H1 (cell line): ENCODE results near the gene ITPK1. TPM values are rescaled to one million over a fixed set of nuclear protein-coding genes. Genes with fewer than 3 reads are reported as not detected.

Experiments used
- CTCF ChIA-PET: fragments of 300-600 bp; sonication (Branson Sonifier 250); formaldehyde crosslinking; loops from one replicate; lab custom pipeline; 2021; ENCODE audit not compliant: partially characterized antibody; lab: Charles Lee
- POLR2A ChIA-PET: fragments of 300-600 bp; sonication (Branson Sonifier 250); formaldehyde crosslinking; loops from one replicate; lab custom pipeline; 2021; ENCODE audit warnings: inconsistent platforms; ENCODE audit not compliant: partially characterized antibody; lab: Charles Lee
- DNase-seq, 2 experiments: peaks; one replicate each; pipeline versions ENCODE4 v3.0.0 to v3.0.0-alpha.2; 2010 to 2022; ENCODE audit warnings: low spot score in 2 of 2, low read depth in 1 of 2, mixed read lengths in 1 of 2
- FAIRE-seq: peaks from 2 replicates; lab custom pipeline; 2011; peaks lifted over from hg19 to GRCh38; lab: Jason Lieb, UNC
- H2AFZ ChIP-seq: 2 replicates; pipeline ENCODE4 v1.8.1; 2012; ENCODE audit warnings: low read length, inconsistent platforms
- H2AK5ac ChIP-seq: 2 replicates; pipeline ENCODE4 v1.6.1; 2013; ENCODE audit warnings: low read depth, low read length
- H2BK120ac ChIP-seq: replicated peaks from 2 replicates; pipeline ENCODE3; 2013; ENCODE audit warnings: low read depth, low read length, inconsistent platforms
- H2BK12ac ChIP-seq: 2 replicates; pipeline ENCODE4 v1.6.1; 2013; ENCODE audit warnings: low read depth, low read length
- H2BK15ac ChIP-seq: 2 replicates; pipeline ENCODE4 v1.6.1; 2013; ENCODE audit warnings: low read length
- H2BK20ac ChIP-seq: 2 replicates; pipeline ENCODE4 v1.6.1; 2013; ENCODE audit warnings: low read length
- H2BK5ac ChIP-seq: 2 replicates; pipeline ENCODE4 v1.6.1; 2013; ENCODE audit warnings: low read depth, low read length
- H3K14ac ChIP-seq: 2 replicates; pipeline ENCODE4 v1.6.1; 2013; ENCODE audit warnings: inconsistent platforms; ENCODE audit not compliant: insufficient read length
- H3K18ac ChIP-seq: 2 replicates; pipeline ENCODE4 v1.6.1; 2013; ENCODE audit warnings: low read length; ENCODE audit errors: extremely low read depth
- H3K23ac ChIP-seq: 2 replicates; pipeline ENCODE4 v1.6.1; 2013; ENCODE audit warnings: inconsistent platforms; ENCODE audit not compliant: insufficient read length
- H3K23me2 ChIP-seq: 2 replicates; pipeline ENCODE4 v1.6.1; 2013; ENCODE audit warnings: low read depth, low read length
- H3K27ac ChIP-seq: 2 replicates; pipeline ENCODE4 v1.6.1; 2011; ENCODE audit warnings: low read depth, low read length, inconsistent platforms
- H3K27me3 ChIP-seq, 4 experiments: replicated peaks in 1 of 4; 1 replicate in 1 of 4; 2 replicates in 3 of 4; pipeline versions ENCODE4 v1.6.1 to v1.8.1; 2011 to 2013; ENCODE audit warnings: low read length in 3 of 4, mild to moderate bottlenecking in 3 of 4, inconsistent platforms in 2 of 4, mixed read lengths in 2 of 4, moderate library complexity in 1 of 4; ENCODE audit not compliant: control insufficient read depth in 3 of 4, insufficient read depth in 3 of 4; ENCODE audit errors: extremely low read depth in 1 of 4
- H3K36me3 ChIP-seq, 4 experiments: 2 replicates each; pipeline versions ENCODE4 v1.6.1 to v1.8.1; 2011 to 2013; ENCODE audit warnings: mild to moderate bottlenecking in 4 of 4, low read length in 3 of 4, moderate library complexity in 2 of 4, control low read depth in 1 of 4, inconsistent platforms in 1 of 4; ENCODE audit not compliant: insufficient read depth in 4 of 4, control insufficient read depth in 2 of 4
- H3K4ac ChIP-seq: replicated peaks from 2 replicates; pipeline ENCODE3; 2013; ENCODE audit warnings: low read length, low read depth, mixed read lengths, inconsistent platforms; ENCODE audit not compliant: insufficient read length
- H3K4me1 ChIP-seq, 4 experiments: replicated peaks in 1 of 4; 1 replicate in 1 of 4; 2 replicates in 3 of 4; pipeline versions ENCODE4 v1.6.1 to v1.8.1; 2011 to 2013; ENCODE audit warnings: low read length in 3 of 4, inconsistent platforms in 2 of 4, mixed read lengths in 1 of 4; ENCODE audit not compliant: insufficient read depth in 4 of 4, control insufficient read depth in 3 of 4
- H3K4me2 ChIP-seq, 2 experiments: 2 replicates each; pipeline versions ENCODE4 v1.6.1 to v1.8.1; 2011 to 2013; ENCODE audit warnings: low read depth in 2 of 2, low read length in 2 of 2, control low read depth in 1 of 2, inconsistent platforms in 1 of 2, mild to moderate bottlenecking in 1 of 2; ENCODE audit not compliant: insufficient read depth in 1 of 2
- H3K4me3 ChIP-seq, 4 experiments: fragments of 200-600, 300-600 bp in 1 of 4; sonication (generic), shearing (Covaris generic), sonication (Bioruptor Twin) in 1 of 4; 2 replicates each; pipeline versions ENCODE4 v1.5.1 to v1.8.1; 2011 to 2016; ENCODE audit warnings: low read length in 4 of 4, low read depth in 3 of 4, control low read depth in 2 of 4, inconsistent platforms in 2 of 4, mild to moderate bottlenecking in 2 of 4, mixed read lengths in 1 of 4, moderate library complexity in 1 of 4; ENCODE audit not compliant: insufficient read depth in 2 of 4; ENCODE audit errors: extremely low read depth in 1 of 4
- H3K56ac ChIP-seq: replicated peaks from 2 replicates; pipeline ENCODE3; 2013; ENCODE audit warnings: low read depth, mild to moderate bottlenecking, mixed read lengths, low read length, inconsistent platforms; ENCODE audit not compliant: insufficient read length
- H3K79me1 ChIP-seq: 2 replicates; pipeline ENCODE4 v1.6.1; 2013; ENCODE audit warnings: low read depth, low read length, control low read depth
- H3K79me2 ChIP-seq, 2 experiments: 2 replicates each; pipeline versions ENCODE4 v1.6.1 to v1.8.1; 2012 to 2013; ENCODE audit warnings: low read length in 2 of 2, mild to moderate bottlenecking in 2 of 2, inconsistent platforms in 1 of 2; ENCODE audit not compliant: insufficient read depth in 2 of 2, control insufficient read depth in 1 of 2
- H3K9ac ChIP-seq, 4 experiments: replicated peaks in 1 of 4; 1 replicate in 1 of 4; 2 replicates in 3 of 4; pipeline versions ENCODE4 v1.6.1 to v1.8.1; 2011 to 2013; ENCODE audit warnings: low read depth in 3 of 4, low read length in 3 of 4, control low read depth in 2 of 4, mild to moderate bottlenecking in 2 of 4, moderate library complexity in 2 of 4, inconsistent platforms in 1 of 4; ENCODE audit errors: extremely low read depth in 1 of 4
- H3K9me3 ChIP-seq, 2 experiments: 2 replicates each; pipeline versions ENCODE4 v1.6.1 to v1.8.1; 2012 to 2013; ENCODE audit warnings: mild to moderate bottlenecking in 2 of 2, moderate library complexity in 2 of 2, control low read depth in 1 of 2, inconsistent platforms in 1 of 2, low read depth in 1 of 2, low read length in 1 of 2, mixed read lengths in 1 of 2; ENCODE audit not compliant: insufficient read depth in 2 of 2
- H4K20me1 ChIP-seq, 2 experiments: replicated peaks in 1 of 2; 2 replicates each; pipeline versions ENCODE3 to v1.8.1; 2011 to 2013; ENCODE audit warnings: inconsistent platforms in 2 of 2, low read length in 2 of 2, mild to moderate bottlenecking in 1 of 2; ENCODE audit not compliant: insufficient read depth in 2 of 2, control insufficient read depth in 1 of 2
- H4K5ac ChIP-seq: 2 replicates; pipeline ENCODE4 v1.6.1; 2013; ENCODE audit warnings: low read length, low read depth, mixed read lengths, inconsistent platforms; ENCODE audit not compliant: insufficient read length
- H4K8ac ChIP-seq: 2 replicates; pipeline ENCODE4 v1.8.0; 2013; ENCODE audit warnings: mild to moderate bottlenecking, moderate library complexity, low read length, inconsistent platforms; ENCODE audit not compliant: insufficient read depth; ENCODE audit errors: extremely low read depth
- H4K91ac ChIP-seq: replicated peaks from 2 replicates; pipeline ENCODE3; 2013; ENCODE audit warnings: low read length, mixed read lengths, inconsistent platforms; ENCODE audit not compliant: insufficient read length
- BACH1 ChIP-seq: IDR thresholded peaks from 2 replicates; pipeline ENCODE4 v1.6.1; 2012; ENCODE audit warnings: low read length, improper control_type of control experiment
- BCL11A ChIP-seq, 2 experiments: IDR thresholded peaks; one replicate each; pipeline ENCODE4 v1.6.1; 2011; ENCODE audit warnings: low read depth in 2 of 2, low read length in 2 of 2, mild to moderate bottlenecking in 2 of 2
- BRCA1 ChIP-seq: IDR thresholded peaks from 2 replicates; pipeline ENCODE4 v1.6.1; 2012; ENCODE audit warnings: low read depth, low read length, improper control_type of control experiment
- CBX8 ChIP-seq: fragments of 300-800, 300-1000 bp; sonication (generic); IDR thresholded peaks from 2 replicates; pipeline ENCODE4 v1.7.1; 2016; ENCODE audit warnings: low read depth, low read length, borderline replicate concordance
- KDM1A ChIP-seq: fragments of 200-600, 300-600 bp; sonication (generic); IDR thresholded peaks from 2 replicates; pipeline ENCODE4 v1.7.1; 2016; ENCODE audit warnings: mild to moderate bottlenecking, low read length, borderline replicate concordance
- POLR2A ChIP-seq, 2 experiments: IDR thresholded peaks; 1 replicate in 1 of 2; 2 replicates in 1 of 2; pipeline ENCODE4 v1.6.1; 2011; ENCODE audit warnings: low read depth in 2 of 2, low read length in 2 of 2, mild to moderate bottlenecking in 2 of 2; ENCODE audit errors: control extremely low read depth in 1 of 2
- SIN3A ChIP-seq, 2 experiments: IDR thresholded peaks in 1 of 2; conservative IDR thresholded peaks in 1 of 2; 2 replicates each; pipeline ENCODE4 v1.6.1; 2011 to 2012; ENCODE audit warnings: low read length in 2 of 2, improper control_type of control experiment in 1 of 2, low read depth in 1 of 2, mild to moderate bottlenecking in 1 of 2
- YY1 ChIP-seq: IDR thresholded peaks from 2 replicates; pipeline ENCODE4 v1.6.1; 2011; ENCODE audit warnings: low read depth, mild to moderate bottlenecking, low read length
- WGBS, 2 experiments: shearing (Covaris generic) in 1 of 2; methylation state at CpG; one replicate each; pipeline versions ENCODE4 v1.1.6 to v1.1.7; 2013 to 2015; ENCODE audit warnings: low lambda C conversion rate in 2 of 2, mixed read lengths in 2 of 2, inconsistent platforms in 1 of 2, low coverage in 1 of 2, missing lambda C conversion rate in 1 of 2; ENCODE audit not compliant: insufficient replicate concordance in 2 of 2, insufficient coverage in 1 of 2, insufficient read length in 1 of 2; ENCODE audit errors: extremely low coverage in 1 of 2, missing lambda C conversion rate in 1 of 2; 5-methylcytosine and 5-hydroxymethylcytosine counted together
- polyA plus RNA-seq, 7 experiments: library from polyadenylated mRNA; depleted of rRNA in 3 of 7; stranded (reverse) in 5 of 7; unstranded in 2 of 7; fragments of >200 nt in 5 of 7; fragments of 200-250 nt in 2 of 7; gene quantifications; 1 replicate in 5 of 7; 2 replicates in 1 of 7; 4 replicates in 1 of 7; pipeline versions ENCODE4 v1.2.1 to v1.2.3, GENCODE V29; 2011 to 2013; ENCODE audit warnings: missing spikeins in 2 of 7, mixed read lengths in 2 of 7
- total RNA-seq: library from RNA; stranded (reverse); fragmentation: NEBNext Ultra II Directional; extraction: Animal tissue kit (Norgen Biotek cat#: 25700); gene quantifications from 2 replicates; pipeline ENCODE4 v1.2.1, GENCODE V29; 2021

Gene ITPK1
- total and polyA plus RNA-seq, 2 of the 8 experiments (the other 6 are each of a cell fraction or from before 2014, with no cell fraction given): 108 to 143 TPM

GRCh38 chr14:92940543-92940942, 175.2 kb downstream of the ITPK1 start:
- no peak overlapping the region for H3K18ac ChIP-seq
- no peak overlapping the region for H4K8ac ChIP-seq
- H3K9me3 ChIP-seq: no peaks in the 10 kb centered on the region
- H4K5ac ChIP-seq: no peak overlapping the region
- ChIA-PET CTCF (no interaction called here), POLR2A (no interaction called here)
- H3K79me1 ChIP-seq: peaks cover 3% of the 10 kb centered on the region; the same call in 1 of the 2 replicates
- no peak overlapping the region for H2BK20ac ChIP-seq
- peaks cover 6 to 8% of the 10 kb centered on the region in 2 experiments for H4K20me1 ChIP-seq
- no peaks in the 10 kb centered on the region for H3K4me1 ChIP-seq
- H3K56ac ChIP-seq: no peak overlapping the region
- H2BK12ac ChIP-seq: no peak overlapping the region
- H3K23ac ChIP-seq: no peak overlapping the region
- no peak overlapping the region for H3K4me2 ChIP-seq
- H3K79me2 ChIP-seq: no peaks in the 10 kb centered on the region
- DNase-seq (no peak), FAIRE-seq (no peak)
- no peak overlapping the region for H3K4ac ChIP-seq
- H3K9ac ChIP-seq: no peak overlapping the region
- no peak overlapping the region for H2BK15ac ChIP-seq
- H3K4me3 ChIP-seq: no peak overlapping the region
- no peak overlapping the region for H3K14ac ChIP-seq
- no peaks in the 10 kb centered on the region for H3K27me3 ChIP-seq
- H2BK5ac ChIP-seq: no peak overlapping the region
- no peak overlapping the region for H2BK120ac ChIP-seq
- no peak overlapping the region for H3K27ac ChIP-seq
- H2AFZ ChIP-seq: no peak overlapping the region
- no peak overlapping the region for H4K91ac ChIP-seq
- H3K36me3 ChIP-seq: peaks cover 0 to 11% (median 0%) of the 10 kb centered on the region in 4 experiments; a peak in 1 of 8 replicates
- no peaks in the 10 kb centered on the region for H3K23me2 ChIP-seq
- WGBS, 2 experiments: 99% methylated on average over 9 of the region's 11 CpGs; no CpG with 5 or more reads in 1 of the 2 experiments
- no peak overlapping the region for H2AK5ac ChIP-seq
- TF ChIP-seq POLR2A (IDR thresholded peaks at IDR 0.05; ENCODE audit: control extremely low read depth in 1 of 2, low read depth in 2 of 2, low read length in 2 of 2): no peak
- no peak for TF ChIP-seq CBX8
- no peak for TF ChIP-seq YY1
- no peak for TF ChIP-seq SIN3A (conservative IDR thresholded peaks at IDR 0.05 in 1 of 2, IDR thresholded peaks at IDR 0.05 in 1 of 2; ENCODE audit: low read depth in 1 of 2, low read length in 2 of 2)
- TF ChIP-seq BACH1: no peak
- no peak for TF ChIP-seq BCL11A (IDR thresholded peaks at IDR 0.05; ENCODE audit: low read depth in 2 of 2, low read length in 2 of 2)
- no peak for TF ChIP-seq KDM1A
- TF ChIP-seq BRCA1: no peak
